ENCODE results near the gene ADARB2.

ADARB2 gene

GRCh38 chr10:1573981-1574380, 163.3 kb downstream of the ADARB2 start:
- in situ Hi-C loops (cut with HindIII; ENCODE audit: low sequenced_read_pairs), result no loop called here

DNA sequence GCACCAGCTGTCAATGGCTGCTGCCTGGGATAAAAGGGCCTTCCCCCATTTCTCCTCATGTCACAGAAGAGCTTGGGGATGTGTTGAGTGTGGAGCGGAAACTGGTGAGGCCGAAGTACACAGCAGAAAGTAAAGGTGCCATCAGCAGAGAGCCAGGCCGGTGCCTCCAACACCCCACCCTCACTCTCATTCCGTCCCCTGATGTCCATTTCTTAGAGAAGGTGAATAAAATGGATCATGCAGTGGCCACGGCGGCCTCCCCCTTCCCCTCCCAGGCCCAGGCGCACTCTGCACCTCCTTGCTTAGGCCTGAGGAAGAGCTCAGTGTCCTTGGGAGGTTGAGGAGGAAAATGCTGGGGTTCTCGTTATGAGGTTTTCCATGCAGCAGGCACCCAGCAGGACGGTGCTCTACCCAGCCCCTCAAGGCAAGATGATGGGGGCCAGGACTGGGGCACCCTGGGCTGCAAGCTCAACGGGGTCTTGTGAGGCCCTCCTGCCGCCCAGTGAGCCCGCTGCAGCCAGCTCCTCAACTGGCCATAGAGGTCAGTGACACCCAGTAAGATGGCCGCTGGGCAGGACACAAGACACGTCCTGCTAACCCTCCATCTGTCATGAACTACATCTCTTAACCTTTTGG, 163.9 kb downstream of the ADARB2 start:
- in situ Hi-C loops (cut with HindIII; ENCODE audit: low sequenced_read_pairs), result no loop called here

DNA sequence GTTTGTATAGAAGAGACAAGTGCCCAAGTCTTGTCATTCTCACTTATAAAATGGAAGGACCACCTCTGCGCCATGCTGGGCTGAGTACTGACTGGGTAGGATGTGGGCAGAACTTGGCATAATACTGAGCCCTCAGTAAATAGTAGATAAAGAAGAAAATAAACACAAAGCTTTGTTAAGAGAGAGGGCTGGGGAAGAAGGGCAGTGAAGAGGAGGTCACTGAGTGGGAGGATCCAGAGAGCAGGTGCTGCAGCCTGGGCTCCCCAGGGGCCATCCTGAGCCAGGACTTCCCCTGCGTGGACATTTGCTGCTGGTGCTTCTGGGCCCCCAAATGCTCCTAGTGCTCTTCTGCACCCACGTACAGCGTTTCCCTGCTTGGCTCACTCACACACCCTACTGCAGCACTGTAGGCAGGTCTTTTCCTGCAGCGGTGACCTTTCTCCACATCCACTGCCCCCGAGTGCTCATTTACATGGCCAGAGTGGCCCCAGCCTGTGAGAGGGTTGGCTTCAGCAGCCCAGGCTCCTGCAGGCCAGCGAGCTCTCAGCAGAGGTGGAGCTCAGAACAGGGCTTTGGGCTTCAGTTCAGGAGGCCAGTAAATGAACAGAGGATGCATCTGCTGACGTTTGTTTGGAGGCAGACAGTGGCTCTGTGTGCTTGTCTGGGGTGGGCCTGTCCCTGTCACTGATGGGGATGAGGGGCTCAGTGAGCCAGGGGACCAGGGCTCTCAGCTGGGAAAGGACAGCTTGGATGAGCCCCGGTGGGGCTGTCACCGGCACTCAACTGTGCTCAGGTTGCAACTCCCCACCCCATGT, 164.6 kb downstream of the ADARB2 start:
- in situ Hi-C loops (cut with HindIII; ENCODE audit: low sequenced_read_pairs), result no loop called here

DNA sequence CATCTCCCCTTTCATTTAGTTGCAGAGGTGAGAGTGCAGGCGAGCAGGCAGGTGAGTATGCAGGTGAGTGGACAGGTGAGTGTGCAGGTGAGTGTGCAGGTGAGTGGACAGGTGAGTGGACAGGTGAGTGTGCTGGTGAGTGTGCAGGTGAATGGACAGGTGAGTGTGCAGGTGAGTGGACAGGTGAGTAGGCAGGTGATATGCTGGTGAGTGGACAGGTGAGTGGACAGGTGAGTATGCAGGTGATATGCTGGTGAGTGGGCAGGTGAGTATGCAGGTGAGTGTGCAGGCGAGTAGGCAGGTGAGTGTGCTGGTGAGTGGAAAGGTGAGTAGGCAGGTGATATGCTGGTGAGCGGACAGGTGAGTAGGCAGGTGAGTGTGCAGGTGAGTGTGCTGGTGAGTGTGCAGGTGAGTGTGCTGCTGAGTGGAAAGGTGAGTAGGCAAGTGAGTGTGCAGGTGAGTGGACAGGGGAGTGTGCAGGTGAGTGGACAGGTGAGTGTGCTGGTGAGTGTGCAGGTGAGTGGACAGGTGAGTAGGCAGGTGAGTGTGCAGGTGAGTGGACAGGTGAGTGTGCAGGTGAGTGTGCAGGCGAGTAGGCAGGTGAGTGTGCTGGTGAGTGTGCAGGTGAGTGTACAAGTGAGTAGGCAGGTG, 165.6 kb downstream of the ADARB2 start:
- in situ Hi-C loops (cut with HindIII; ENCODE audit: low sequenced_read_pairs), result no loop called here

- in situ Hi-C loops (cut with HindIII; ENCODE audit: low sequenced_read_pairs), result no loop called here
Measured at GRCh38 chr10:1570416-1571051, 166.8 kb downstream of the ADARB2 start.

DNA sequence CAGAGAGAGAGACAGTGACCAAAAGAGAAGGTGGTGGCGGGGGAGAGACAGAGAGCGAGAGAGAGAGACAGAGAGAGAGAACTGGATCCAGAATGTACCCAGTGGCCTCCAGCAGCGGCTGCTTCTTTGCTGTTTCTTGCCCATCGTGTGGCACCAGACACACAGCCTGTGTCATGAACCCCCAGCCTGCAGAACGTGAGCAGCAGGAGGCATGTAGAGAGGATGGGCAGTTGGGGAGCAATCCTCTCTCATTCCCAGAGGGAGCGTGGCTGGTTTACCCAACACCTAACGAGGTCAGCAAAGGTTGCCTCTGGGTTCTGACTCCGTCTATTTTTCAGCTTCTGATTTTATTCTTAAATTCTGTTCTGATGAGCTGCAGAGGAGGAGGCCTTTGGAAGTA, 168.1 kb downstream of the ADARB2 start:
- in situ Hi-C loops (cut with HindIII; ENCODE audit: low sequenced_read_pairs), result no loop called here

GRCh38 chr10:1567742-1568495, 169.4 kb downstream of the ADARB2 start:
- in situ Hi-C loops (cut with HindIII; ENCODE audit: low sequenced_read_pairs), result no loop called here

DNA sequence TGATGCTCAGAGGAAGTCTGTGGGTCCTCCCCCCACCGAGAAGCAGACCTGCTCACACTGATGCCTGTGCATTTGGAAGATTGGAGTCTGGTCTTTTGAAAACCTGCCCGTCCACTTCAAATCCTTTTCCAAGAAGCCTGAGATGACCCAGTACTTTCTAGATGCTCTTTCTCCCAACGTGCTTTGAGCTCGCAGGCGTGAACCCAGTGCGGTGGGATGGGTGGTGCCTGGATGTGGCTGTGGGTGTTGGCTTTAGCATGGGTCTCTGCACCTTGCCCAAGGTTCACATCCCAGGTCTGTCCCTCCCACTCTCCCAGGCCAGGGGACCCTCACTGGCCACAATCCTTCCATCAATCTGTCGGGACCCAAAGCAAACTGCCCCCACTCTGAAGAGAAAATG, 170.2 kb downstream of the ADARB2 start:
- in situ Hi-C loops (cut with HindIII; ENCODE audit: low sequenced_read_pairs), result no loop called here

GRCh38 chr10:1564791-1565190, 172.5 kb downstream of the ADARB2 start:
- in situ Hi-C loops (cut with HindIII; ENCODE audit: low sequenced_read_pairs), result no loop called here

DNA sequence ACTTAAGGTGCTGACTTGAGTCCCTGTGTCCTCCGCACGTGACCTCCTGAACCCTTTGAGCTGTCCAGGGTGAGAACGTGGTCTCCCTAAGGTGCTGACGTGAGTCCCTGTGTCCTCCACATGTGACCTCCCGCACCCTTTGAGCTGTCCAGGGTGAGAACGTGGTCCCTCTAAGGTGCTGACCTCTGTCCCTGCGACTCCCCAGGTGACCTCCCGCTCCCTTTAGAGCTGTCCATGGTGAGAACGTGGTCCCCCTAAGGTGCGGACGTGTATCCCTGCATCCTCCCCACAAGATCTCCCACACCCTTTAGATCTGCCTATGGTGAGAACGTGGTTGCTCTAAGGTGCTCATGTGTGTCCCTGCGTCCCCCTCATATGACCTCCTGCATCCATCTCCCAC, 174.3 kb downstream of the ADARB2 start:
- in situ Hi-C loops (cut with HindIII; ENCODE audit: low sequenced_read_pairs), result no loop called here

- in situ Hi-C loops (cut with HindIII; ENCODE audit: low sequenced_read_pairs), result no loop called here
Measured at GRCh38 chr10:1561731-1562337, 175.5 kb downstream of the ADARB2 start.

- in situ Hi-C loops (cut with HindIII; ENCODE audit: low sequenced_read_pairs), result no loop called here
Measured at GRCh38 chr10:1560535-1561192, 176.7 kb downstream of the ADARB2 start.

- in situ Hi-C loops (cut with HindIII; ENCODE audit: low sequenced_read_pairs), result no loop called here
Measured at GRCh38 chr10:1559761-1560160, 177.6 kb downstream of the ADARB2 start.

DNA sequence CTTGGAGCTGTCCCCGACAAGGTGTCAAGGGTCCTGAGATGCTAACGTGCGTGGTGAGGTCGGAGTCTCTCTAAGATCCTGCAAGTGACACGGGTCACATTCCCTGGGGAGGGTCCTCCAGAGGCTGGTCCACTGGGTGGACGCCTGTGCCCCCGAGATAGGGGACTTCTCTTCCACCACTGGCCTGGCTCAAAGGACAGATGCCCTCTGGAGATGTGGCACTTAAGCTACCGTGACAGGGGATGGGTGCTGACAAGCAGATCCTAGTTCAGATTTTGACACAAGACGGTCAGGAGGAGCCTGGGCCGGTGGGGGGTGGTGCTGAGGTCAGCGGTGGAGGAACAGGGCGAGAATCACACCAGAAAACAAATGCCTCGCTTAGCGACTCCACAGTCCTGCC, 178.0 kb downstream of the ADARB2 start:
- in situ Hi-C loops (cut with HindIII; ENCODE audit: low sequenced_read_pairs), result no loop called here

- in situ Hi-C loops (cut with HindIII; ENCODE audit: low sequenced_read_pairs), result no loop called here
Measured at GRCh38 chr10:1558906-1559305, 178.4 kb downstream of the ADARB2 start.

DNA sequence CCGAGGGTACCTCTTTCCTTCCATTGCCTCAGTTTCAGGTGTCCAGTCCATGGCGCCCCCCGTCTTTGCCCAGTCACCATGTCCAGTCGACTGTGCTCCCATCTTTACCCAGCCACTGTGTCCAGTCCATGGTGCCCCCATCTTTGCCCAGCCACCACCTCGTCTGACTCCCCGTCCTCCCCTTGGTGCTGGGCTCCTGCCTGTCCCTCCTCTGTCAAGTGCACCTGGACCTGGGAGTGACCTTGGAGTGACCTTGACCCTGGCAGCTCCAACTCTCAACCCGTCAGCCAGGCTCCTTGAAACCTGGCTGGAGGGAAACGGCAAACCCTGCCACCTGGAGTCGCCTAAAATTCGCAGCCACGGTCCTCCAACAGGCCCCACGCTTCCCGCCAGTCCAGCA, 180.2 kb downstream of the ADARB2 start:
- in situ Hi-C loops (cut with HindIII; ENCODE audit: low sequenced_read_pairs), result no loop called here

- in situ Hi-C loops (cut with HindIII; ENCODE audit: low sequenced_read_pairs), result no loop called here
Measured at GRCh38 chr10:1556496-1556895, 180.8 kb downstream of the ADARB2 start.

- in situ Hi-C loops (cut with HindIII; ENCODE audit: low sequenced_read_pairs), result no loop called here
Measured at GRCh38 chr10:1553951-1554350, 183.4 kb downstream of the ADARB2 start.

GRCh38 chr10:1552881-1553670, 184.2 kb downstream of the ADARB2 start:
- in situ Hi-C loops (cut with HindIII; ENCODE audit: low sequenced_read_pairs), result no loop called here
